Erythroblast (primary cell): ENCODE measurements around the gene TPRG1L.

Experiments used
- DNase-seq, 2 experiments: peaks; one replicate each; lab custom pipeline; 2025; lab: John Stamatoyannopoulos, UW
- GATA1 ChIP-seq: IDR thresholded peaks from 2 replicates; pipeline ENCODE4 v1.6.1; 2011; ENCODE audit warnings: low read depth, mild to moderate bottlenecking, control low read depth, low read length, moderate library complexity
- POLR2A ChIP-seq: IDR thresholded peaks from 2 replicates; pipeline ENCODE4 v1.6.1; 2011; ENCODE audit warnings: mild to moderate bottlenecking, low read length

Gene TPRG1L

DNA sequence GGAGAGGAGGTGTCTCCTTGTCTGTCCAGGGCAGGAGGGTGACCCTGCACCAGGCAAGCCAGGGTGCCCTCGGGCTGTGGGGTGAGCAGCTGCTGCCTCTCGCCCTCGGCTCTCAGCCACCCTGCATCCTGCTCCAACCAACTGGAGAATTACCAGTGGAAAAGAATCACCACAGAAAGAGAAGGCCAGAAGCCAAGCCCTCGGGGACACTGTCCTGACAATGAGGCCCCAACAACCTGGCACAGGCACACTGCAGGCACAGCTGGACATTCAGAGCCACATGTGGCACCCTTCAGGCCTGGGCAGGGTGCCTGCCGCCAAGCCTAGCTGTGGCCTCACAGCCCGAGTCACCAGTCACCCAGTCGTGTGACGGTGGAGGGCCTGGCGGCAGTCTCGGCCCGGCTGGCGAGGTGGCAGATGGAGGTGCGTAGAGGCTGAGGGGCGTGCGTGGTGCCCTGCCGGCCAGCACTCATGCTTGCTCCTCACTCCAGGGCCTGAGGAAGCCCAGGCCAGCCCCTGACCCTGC is 25.5 kb upstream of the TPRG1L start:
- TF ChIP-seq GATA1 = no peak
- no peak for TF ChIP-seq POLR2A
- DNase-seq = no peak

DNA sequence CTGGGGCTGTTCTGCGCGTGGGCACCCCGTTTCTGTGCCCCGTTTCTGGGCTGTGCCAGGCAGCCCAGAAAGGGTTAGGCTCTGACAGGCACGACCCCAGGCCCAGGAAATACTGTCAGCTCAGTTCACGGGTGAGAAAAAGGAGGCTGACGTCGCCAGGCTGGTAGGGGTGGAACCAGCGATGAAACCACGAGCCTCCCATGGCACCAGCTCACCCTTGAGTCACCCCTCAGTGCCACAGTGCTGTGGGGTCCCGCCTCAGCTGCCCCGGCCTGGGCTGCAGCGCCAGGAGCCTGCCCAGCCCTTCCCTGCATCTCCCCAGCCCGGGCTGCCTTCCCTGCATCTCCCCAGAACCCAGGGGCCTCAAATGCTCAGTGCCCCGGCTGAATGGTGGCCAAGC is 25.0 kb upstream of the TPRG1L start:
- no peak for TF ChIP-seq POLR2A
- TF ChIP-seq GATA1 = no peak
- no peak for DNase-seq

- no peak for DNase-seq
- TF ChIP-seq POLR2A (no peak), GATA1 (no peak)
These were observed 24.5 kb upstream of the TPRG1L start for GRCh38 chr1:3600354-3600753.

DNA sequence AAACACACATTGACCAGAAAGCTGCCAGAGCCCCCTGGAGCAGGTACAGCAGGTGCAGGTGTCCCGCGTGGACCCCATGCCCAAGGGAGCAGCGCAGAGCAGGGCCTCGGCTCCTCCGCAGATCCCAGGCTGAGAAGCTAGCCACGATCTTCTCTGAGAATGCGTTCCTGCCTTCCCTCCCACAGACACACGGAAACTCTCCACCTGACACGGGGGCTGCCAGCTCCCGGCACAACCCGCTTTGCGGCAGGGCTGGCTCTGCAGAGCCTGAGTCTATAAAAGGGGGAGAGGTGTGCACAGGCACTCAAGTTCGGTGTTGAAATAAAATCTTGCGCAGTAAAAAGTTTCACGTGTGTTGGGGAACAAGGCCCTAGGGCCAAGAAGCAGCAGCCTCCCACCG is 23.1 kb upstream of the TPRG1L start:
- DNase-seq = no peak
- TF ChIP-seq GATA1 (no peak), POLR2A (no peak)

DNA sequence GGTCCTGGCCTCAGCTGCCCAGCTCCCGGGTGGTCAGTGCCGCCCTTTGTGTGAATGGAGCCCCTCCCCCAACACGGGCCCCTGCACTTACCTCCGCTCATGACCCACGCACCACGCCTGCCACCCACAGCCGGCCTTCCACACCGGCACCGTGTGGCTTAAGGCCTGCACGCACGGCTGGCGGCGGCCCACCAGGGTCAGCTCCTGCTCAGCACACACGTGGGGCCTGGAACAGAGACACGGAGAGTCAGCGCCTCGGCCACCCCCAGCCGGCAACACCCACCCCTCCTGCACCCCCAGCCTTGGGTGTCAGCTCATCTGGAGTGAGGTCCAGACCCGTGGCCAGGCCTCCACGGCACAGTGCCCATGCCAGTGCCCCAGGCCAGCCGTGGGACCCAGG is 22.4 kb upstream of the TPRG1L start:
- TF ChIP-seq POLR2A = no peak
- no peak for DNase-seq

DNA sequence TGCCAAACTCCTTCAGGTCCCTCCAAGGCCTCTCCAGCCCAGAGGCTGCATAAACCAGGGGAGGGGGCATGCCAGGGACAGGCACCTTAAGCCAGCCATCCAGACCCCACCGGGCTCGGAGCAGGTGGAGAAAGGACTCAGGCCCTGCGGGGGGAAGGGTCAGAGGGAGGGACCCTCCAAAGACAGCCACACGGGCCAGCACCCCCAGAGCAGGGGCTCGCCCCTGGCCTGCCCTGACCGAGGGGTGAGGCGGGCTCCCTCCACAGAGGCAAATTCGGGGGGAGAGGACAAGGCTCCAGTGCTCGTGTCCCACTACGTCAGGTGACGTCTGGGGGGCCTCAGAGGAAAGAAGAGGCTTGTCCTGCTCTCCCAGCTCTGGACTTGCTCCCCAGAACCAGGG is 21.7 kb upstream of the TPRG1L start:
- no peak for DNase-seq
- TF ChIP-seq GATA1 (no peak), POLR2A (no peak)

- no peak for DNase-seq
- TF ChIP-seq GATA1 = no peak
- TF ChIP-seq POLR2A = no peak
These were observed 21.0 kb upstream of the TPRG1L start for GRCh38 chr1:3603571-3604467.

GRCh38 chr1:3604468-3604974 is 20.3 kb upstream of the TPRG1L start:
- TF ChIP-seq POLR2A (no peak), GATA1 (no peak)
- DNase-seq = no peak

DNA sequence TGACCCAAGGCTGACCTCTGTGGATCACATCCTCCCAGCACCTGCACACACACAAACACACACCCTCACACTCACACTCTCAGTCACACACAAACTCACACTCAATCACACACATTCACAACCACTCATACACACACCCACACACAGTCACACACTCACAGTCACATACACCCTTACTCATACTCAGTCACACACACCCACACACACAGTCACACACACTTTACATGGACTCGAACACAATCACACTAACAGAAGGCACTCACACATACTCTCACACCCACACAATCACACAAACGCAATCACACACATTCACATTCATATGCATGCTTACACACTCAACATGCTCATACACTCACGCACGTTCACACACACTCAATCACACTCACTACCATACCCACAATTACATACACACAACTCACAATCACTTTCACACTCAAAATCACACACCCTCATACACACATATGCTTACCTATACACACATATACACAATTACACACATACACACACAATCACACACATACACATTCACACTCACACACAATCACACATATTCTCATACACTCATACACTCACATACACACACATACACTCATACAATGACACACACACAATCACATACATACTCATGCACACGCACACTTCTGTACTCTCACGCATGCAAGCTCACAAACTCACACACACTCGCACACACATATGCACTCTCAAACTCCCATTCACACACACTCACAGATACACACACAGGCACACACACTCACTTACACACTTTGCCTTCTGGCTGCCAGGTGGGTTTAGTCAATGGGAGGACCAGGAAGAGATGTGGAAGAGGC is 19.6 kb upstream of the TPRG1L start:
- DNase-seq = no peak
- TF ChIP-seq POLR2A (no peak), GATA1 (no peak)

DNA sequence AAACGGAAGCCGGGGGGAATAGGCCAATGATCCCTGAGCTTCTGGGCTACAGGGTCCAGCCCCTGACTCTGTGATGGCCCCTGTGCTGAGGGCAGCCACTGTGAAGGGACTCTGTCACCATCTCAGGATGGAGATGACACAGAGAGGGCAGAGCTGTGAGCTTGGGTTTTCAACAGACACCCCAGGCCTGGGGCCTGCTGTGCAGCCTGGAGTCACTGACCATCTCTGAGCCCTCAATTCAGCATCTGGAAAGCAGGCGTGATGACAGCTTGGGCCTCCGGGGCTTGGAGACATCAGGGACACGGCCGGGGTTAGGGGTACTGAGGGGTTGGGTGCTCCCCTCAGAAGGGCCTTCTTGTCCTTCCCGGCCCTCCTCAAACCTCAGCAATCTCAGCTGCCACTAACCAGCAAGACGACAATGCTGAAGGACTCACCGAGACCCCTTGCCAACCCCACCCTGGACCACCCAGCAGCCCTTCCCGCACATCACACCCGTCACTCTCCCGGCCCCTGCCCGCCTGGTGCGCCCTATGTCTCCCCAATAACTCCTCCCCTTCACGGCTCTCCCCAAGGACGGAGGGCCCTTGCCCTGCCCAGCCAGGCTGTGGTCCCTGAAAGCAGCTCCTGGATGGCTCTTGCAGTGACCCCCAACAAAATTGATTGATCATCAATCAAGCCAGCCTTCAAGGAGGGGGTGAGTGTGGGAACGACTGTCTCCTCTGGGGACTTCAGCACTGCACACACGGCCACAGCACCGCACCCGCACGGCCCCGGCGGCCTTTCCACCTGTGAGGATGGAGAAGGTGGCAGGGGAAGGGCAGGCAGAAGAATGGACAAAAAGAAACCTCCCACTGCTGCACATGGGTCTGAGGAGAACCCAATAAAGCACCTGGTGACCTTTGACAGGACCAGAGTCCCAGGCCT is 17.8 kb upstream of the TPRG1L start:
- no peak for TF ChIP-seq POLR2A
- no peak for TF ChIP-seq GATA1
- DNase-seq = no peak

- DNase-seq = no peak
- TF ChIP-seq POLR2A = no peak
- TF ChIP-seq GATA1 = no peak
These were observed 17.1 kb upstream of the TPRG1L start for GRCh38 chr1:3607703-3608065.

GRCh38 chr1:3608154-3608553 is 16.7 kb upstream of the TPRG1L start:
- no peak for DNase-seq
- TF ChIP-seq GATA1 = no peak
- no peak for TF ChIP-seq POLR2A

DNA sequence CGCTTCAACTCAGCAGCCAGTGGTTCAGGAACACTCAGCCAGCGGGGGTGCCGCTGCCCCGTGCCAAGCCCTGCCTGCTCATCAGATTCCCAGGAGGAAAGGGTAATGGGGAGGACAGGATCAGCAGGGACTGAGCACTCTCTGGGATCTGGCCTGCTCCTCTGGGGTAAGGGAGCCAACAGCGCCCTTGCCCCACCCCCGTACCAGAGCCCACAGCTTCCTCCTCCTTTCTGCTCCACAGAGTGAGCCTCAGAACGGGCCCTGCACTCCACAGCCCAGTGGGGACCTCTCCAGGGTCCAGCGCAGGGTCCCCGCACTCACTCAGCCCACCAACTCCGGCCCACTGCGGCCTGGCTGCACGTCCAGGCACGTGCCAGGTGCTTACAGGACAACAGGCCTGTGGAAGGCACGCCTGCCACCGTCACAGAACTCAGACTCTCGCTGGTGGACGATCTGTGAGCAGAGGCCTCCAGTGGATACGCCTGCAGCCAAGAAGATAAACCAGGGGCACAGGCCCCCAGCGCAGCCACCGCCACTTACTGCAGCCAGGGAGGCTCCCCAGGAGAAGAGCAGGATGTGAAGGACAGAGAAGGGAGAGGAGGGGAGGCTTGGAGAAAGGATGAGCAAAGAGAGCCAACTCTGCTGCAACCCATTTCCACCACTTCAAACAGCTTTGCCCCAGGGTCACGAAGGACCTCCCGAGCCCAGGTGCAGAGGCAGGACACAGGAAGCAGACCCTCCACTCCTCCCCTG is 15.6 kb upstream of the TPRG1L start:
- TF ChIP-seq GATA1 (no peak), POLR2A (no peak)
- no peak for DNase-seq
